ENCODE results near the gene PDYN. TPM values are rescaled to one million over a fixed set of nuclear protein-coding genes. Genes with fewer than 3 reads are reported as not detected.

Gene PDYN
- 35.5 TPM for total RNA-seq

GRCh38 chr20:1993986-1994385 lies at the start of gene PDYN:
PDYN (minus strand) TSS chr20:1994058; CDS start chr20:1983084, 10,974 bp downstream.

Other genes starting within 250 kb of the PDYN start
- 15.7 TPM for gene SIRPA, start 98.7 kb downstream of the PDYN start, total RNA-seq
- gene STK35, start 107.8 kb upstream of the PDYN start, total RNA-seq, result 13.4 TPM